Stimulated activated CD4-positive, alpha-beta T cell treated with anti-CD3 and anti-CD28 coated beads, TNF-alpha, amount 100 ng/mL, for 24 hours (primary cell): Measurements from ENCODE around the gene TBRG4.
"Not testable (repeated sequence)": the region's sequence is repeated elsewhere in the genome, so short reads cannot be mapped to it uniquely, and the experiment has no call there.

ENCODE experiments used
- DNase-seq, 3 experiments: peaks; one replicate each; pipeline ENCODE4 v3.0.0-alpha.2; 2020; ENCODE audit warnings: low read depth in 3 of 3

Gene TBRG4

GRCh38 chr7:45117582-45117981, 6.1 kb upstream of the TBRG4 start:
- DNase-seq: no peak

GRCh38 chr7:45116048-45116447, 4.6 kb upstream of the TBRG4 start:
- no peak for DNase-seq

DNA sequence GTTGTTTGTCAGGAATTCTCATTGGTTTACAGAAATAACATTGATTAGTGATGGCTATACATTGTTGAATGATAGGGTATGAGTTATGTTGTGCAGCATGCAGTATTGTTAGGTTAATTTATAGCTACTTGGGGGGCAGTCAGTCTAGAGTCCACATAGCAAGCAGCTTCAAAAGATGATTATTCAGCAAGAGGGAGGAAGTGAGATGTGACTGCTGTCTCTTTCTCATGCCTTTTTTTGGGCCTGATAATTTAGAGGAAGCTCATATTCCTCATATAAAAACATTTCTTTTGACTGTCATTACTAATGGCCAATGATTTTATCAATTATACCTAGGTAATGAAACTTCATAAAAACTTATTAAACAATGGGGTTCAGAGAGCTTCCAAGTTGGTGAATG, 3.4 kb upstream of the TBRG4 start:
- no peak for DNase-seq

DNA sequence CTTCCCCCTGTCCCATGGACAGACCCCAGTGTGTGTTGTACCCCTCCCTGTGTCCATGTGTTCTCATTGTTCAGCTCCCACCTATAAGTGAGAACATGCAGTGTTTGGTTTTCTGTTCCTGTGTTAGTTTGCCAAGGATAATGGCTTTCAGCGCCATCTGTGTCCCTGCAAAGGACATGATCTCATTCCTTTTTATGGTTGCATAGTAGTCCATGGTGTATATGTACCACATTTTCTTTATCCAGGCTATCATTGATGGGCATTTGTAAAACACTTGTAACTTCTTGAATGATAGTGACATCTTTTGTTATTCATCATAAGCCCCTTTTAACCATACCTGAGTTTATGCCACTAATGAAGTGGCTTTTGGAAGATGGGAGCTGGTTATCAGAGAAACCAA, 2.8 kb upstream of the TBRG4 start:
- not testable (repeated sequence) for DNase-seq

- DNase-seq: no peak
These were observed 1.2 kb upstream of the TBRG4 start for GRCh38 chr7:45112648-45113047.

GRCh38 chr7:45108863-45109262, 2.6 kb downstream of the TBRG4 start:
- no peak for DNase-seq

- DNase-seq: no peak
These were observed 4.1 kb downstream of the TBRG4 start for GRCh38 chr7:45107356-45107755.

GRCh38 chr7:45106820-45107219, 4.7 kb downstream of the TBRG4 start:
- no peak for DNase-seq

GRCh38 chr7:45105588-45106188, 5.8 kb downstream of the TBRG4 start:
- DNase-seq: no peak

DNA sequence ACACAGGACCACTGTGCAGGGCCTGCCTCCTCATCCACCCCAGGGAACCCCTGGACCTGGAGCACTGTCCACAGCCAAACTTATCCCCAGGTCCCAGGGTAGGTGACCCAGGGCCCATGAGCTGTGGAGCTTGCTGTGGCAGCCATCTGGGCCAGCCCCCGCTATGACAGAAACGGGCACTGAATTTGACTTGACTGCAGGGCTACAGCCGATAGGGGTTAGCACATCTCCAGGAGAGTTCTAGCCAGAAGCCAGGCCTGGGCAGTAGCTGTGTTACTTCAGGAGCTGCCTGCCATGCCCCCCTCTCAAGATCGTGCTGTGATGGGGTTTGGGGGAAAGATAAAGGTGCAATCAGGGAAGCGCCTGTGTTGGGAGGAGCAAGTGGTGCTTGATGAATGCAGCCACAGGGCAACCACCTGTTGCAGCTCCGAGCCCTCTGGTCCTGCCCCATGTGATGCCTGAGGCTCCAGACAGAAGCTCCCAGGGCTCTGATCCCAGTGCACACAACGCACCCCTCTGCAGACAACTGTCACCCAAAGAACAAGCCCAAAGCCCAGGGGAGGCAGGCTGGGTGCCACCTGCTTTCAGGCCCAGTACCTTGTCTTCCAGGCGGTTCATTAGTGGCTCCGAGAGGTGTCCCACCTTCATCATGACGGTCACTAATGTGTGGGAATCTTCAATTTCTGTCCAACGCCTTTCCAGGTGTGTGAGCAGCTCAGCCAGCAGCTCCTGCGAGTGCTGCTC, 6.5 kb downstream of the TBRG4 start:
- DNase-seq: no peak

GRCh38 chr7:45103958-45104843, 7.3 kb downstream of the TBRG4 start:
- no peak for DNase-seq

GRCh38 chr7:45102785-45103712, 8.4 kb downstream of the TBRG4 start:
- no peak for DNase-seq

- DNase-seq: no peak
These were observed 9.7 kb downstream of the TBRG4 start for GRCh38 chr7:45101748-45102147.

DNA sequence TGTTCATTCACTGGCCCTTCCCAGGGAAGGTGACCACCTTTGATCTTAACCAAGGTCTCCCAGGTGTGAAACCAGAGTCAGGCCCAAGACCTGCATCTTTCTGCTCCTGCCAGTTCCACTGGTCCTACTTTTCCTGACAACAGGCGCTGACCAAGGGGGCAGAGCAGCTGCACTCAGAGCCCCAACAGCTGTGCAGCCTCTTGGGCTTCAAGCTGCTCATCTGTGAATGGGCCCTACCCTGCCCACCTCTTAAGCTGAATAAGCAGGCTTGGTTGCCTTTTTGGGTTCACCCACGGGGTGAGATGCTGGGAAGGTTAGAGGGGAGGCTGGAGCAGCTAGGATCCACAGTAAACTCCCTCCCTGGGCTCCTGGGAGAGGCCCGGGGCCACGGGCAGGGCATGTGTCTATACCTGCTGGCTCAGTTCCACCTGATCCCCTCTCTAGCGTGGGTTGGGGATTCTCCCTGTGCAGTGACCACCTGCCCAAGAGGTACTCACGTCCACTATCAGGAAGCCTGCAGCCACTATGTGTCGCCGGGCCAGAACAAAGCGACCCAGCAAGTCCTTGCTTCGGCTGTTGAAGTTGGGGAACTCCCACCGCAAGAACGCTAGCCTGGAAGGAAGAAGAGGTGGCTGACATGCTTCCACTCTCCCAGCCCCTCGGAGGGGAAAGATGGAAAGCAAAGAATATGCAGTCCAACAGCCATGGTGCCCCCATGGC, 10.6 kb downstream of the TBRG4 start:
- no peak for DNase-seq

DNA sequence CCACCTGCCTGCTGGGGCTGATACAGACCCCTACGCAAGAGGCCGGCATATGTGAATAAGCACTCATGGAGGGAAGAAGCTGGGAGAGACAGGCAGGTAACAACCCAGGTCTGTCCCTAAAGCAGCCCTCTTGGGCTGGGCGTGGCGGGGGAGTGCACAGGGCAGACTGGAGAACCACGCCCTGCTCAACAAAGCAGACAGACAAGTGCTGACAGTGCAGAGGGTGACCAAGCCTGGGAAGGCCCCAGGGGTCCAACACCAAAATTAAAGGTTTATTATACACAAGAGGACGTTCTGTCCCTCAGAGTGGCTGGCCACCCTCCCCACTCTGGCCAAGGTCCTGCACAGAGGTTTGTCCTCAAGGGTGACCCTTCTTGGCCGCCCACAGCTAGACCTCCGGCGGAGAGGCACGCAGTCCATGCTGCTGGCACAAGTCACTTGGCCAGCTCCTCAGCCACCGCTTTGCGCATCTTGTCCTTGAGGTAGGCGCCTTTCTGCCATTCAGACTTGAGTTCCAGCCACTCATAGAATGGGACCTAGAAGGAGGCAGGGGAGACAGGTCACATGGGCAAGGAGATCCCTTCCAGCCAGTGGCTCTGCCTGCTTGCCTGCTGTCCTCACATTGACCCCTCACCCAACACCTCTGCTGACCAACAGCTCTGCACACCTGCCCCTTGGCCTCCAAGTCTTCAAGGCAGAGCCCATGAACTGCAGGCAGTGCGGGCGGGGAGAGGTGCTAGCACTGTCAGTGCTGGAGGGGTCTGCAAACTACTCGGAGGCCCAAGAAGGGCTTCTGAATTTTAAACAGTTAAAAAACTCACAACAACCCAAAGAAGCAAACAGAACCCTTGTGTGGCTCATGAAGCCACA, 11.4 kb downstream of the TBRG4 start:
- DNase-seq: no peak

DNA sequence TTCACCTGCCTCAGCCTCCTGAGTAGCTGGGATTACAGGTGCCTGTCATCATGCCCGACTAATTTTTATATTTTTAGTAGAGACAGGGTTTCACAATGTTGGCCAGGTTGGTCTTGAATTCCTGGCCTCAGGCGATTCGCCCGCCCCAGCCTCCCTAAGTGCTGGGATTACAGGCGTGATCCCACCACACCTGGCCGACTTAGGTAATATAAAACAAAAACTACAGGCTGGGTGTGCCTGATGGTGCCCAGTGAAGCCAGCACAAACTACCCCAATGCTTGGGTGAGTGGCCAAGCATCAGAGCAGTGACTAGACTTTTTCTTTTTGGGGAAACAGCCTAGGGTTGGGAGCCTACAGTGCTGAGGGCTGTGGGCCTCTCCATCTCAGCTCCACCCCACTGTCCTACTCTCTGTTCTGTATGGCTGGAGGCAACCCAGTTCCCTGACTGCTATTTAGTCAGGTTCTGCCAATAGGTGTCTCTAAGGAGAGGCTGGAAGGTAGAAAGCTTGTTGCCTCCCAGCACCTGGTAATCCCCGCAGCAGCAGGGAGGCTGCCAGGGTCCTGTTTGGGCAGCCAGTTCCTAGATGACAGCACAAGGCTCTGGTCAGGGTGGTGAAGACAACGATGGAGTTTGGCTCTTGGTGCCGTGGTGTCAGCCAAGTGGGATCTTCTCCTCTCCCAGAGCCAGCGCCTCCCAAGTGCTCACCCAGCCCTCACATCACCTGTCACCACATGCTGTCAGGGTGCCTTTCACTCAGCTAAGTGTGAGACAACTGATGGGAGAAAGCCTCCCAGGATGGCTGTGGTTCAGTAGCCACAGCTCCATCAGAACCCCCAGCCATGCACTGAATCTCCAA, 12.3 kb downstream of the TBRG4 start:
- DNase-seq: no peak

DNA sequence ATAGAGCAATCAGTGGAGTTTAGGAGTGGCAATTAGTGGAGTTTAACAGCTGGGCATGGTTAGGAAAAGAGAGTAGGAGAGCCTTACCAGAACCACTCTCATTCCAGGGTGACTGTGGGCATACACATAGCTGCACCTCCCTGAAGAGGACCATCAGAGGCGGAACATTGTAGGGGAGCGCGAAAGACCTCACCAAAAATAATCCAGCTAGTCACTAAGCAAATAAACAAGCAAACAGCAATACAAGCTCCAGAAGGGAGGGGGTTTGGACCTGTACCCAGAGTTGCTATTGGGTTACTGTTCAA, 18.6 kb downstream of the TBRG4 start:
- no peak for DNase-seq

DNA sequence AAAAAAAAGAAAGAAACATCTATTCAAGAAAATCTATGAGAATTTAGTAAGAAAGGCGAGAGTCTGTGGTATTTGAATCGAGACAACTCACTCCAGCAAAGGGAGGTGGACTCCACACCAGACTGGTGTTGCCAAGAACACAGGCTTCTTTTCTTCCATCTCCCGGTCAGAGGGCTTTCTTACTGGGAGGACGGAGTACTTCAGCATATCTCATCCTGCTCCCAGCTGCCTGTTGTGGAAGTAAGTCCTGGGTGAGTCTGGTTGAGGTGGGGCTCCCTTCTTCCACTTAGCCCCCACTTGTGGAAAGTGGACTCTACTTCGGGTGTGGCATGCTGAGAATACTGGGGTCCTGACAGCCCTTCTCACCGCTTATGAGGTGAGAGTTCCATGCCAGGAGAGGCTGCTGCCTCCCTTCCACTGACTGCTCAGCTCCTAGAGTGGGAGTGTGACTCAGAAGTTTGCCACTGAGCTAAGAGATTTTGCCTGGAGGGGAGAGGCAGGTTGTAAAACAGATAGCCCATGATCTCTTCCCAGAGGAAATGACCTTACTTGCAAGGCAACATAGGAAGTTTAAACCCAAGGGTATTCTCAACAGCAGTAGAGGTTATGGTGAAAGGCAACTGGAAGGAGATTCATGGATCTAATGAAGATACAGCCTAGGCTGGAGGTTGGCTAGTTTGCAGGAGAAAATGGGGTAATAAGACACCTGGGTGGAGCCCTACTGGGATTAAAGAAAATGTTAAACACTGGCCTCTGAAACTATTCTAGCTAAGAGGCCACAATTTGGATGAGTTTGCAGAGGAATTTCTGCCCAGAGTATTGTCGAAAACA, 19.2 kb downstream of the TBRG4 start:
- DNase-seq: no peak
